ENCODE data around the gene ATP10A. TPM values are rescaled to one million over a fixed set of nuclear protein-coding genes. Genes with fewer than 3 reads are reported as not detected.

Gene ATP10A
- total RNA-seq, 1 donor from 2014 or later, result 1.9 TPM

DNA sequence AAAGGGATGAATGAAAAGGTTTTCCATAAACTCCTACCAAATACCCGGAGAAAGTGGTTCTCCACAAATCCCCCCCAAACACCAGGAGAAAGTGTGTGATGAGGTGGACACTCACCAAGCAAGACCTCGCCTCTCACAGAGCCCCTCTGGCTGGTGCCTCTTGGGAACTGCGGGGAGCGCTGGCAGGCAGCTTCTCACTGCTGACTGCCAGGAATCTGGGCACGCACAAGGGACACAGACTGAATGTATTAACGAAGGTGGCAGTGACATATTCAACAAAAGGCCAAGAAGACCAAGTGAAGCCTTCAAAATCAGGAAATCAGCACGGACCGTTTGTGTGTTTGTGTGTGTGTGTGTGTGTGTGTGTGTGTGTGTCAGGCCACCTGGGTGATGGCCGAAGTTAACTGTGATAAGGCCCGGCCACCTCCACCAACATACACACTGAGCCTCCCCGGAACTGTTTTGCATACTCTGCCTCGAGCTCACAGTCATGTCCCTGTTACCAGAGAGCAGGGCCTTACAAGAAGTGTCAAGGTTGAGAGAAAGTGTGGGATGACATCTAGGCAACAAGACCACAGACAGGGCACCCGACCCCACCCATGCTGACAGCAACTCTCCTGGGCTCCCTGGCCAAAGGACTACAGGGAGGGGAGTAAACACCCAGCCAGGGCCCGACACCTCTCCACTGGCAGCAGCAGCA, 18.0 kb downstream of the ATP10A start:
- Mint-ChIP-seq H3K36me3 (no peaks in the 10 kb centered on the region), H3K27me3 (peaks cover 21% of the 10 kb centered on the region), H3K4me1 (ENCODE audit: unreplicated experiment) (peaks cover 19% of the 10 kb centered on the region), H3K9me3 (no peaks in the 10 kb centered on the region), H3K4me3 (no peak overlapping the region), H3K27ac (no peak overlapping the region)
- no peak for DNase-seq (ENCODE audit: extremely low spot score, unreplicated experiment)
- TF ChIP-seq, protein P1, sequence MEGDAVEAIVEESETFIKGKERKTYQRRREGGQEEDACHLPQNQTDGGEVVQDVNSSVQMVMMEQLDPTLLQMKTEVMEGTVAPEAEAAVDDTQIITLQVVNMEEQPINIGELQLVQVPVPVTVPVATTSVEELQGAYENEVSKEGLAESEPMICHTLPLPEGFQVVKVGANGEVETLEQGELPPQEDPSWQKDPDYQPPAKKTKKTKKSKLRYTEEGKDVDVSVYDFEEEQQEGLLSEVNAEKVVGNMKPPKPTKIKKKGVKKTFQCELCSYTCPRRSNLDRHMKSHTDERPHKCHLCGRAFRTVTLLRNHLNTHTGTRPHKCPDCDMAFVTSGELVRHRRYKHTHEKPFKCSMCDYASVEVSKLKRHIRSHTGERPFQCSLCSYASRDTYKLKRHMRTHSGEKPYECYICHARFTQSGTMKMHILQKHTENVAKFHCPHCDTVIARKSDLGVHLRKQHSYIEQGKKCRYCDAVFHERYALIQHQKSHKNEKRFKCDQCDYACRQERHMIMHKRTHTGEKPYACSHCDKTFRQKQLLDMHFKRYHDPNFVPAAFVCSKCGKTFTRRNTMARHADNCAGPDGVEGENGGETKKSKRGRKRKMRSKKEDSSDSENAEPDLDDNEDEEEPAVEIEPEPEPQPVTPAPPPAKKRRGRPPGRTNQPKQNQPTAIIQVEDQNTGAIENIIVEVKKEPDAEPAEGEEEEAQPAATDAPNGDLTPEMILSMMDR (conservative IDR thresholded peaks at IDR 0.05), result no peak

GRCh38 chr15:25844542-25844941, 18.6 kb downstream of the ATP10A start:
- TF ChIP-seq, protein P1 (conservative IDR thresholded peaks at IDR 0.05), result no peak
- no peak overlapping the region for H3K4me3 Mint-ChIP-seq
- peaks cover 20% of the 10 kb centered on the region for H3K27me3 Mint-ChIP-seq
- DNase-seq (ENCODE audit: extremely low spot score, unreplicated experiment), result no peak
- H3K36me3 Mint-ChIP-seq, result no peaks in the 10 kb centered on the region
- H3K9me3 Mint-ChIP-seq, result no peaks in the 10 kb centered on the region
- no peak overlapping the region for H3K27ac Mint-ChIP-seq
- peaks cover 13% of the 10 kb centered on the region for H3K4me1 Mint-ChIP-seq (ENCODE audit: unreplicated experiment)

DNA sequence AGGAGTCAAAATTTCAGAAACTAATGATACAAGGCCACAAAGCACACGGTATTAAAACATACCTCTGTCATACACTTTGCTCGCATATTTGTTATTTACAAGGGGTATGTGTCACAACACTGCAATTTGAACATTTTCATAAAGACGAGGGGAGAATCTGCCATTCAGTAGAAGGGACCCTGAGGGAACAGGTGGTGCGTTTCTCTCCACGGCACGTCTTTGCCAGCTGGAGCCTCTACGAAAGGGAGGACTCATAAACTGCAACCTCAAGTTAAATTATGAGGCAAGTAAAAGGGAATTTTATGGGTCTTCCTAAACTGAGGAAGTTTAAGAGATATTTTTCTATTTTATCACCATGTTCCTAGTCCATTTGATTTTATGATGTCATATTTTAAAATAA, 19.1 kb downstream of the ATP10A start:
- H3K36me3 Mint-ChIP-seq, result no peaks in the 10 kb centered on the region
- DNase-seq (ENCODE audit: extremely low spot score, unreplicated experiment), result no peak
- H3K27me3 Mint-ChIP-seq, result peaks cover 16% of the 10 kb centered on the region
- H3K4me3 Mint-ChIP-seq, result no peak overlapping the region
- H3K9me3 Mint-ChIP-seq, result no peaks in the 10 kb centered on the region
- no peak overlapping the region for H3K27ac Mint-ChIP-seq
- TF ChIP-seq, protein P1 (conservative IDR thresholded peaks at IDR 0.05), result no peak
- peaks cover 8% of the 10 kb centered on the region for H3K4me1 Mint-ChIP-seq (ENCODE audit: unreplicated experiment)

- no peaks in the 10 kb centered on the region for H3K4me1 Mint-ChIP-seq (ENCODE audit: unreplicated experiment)
- TF ChIP-seq, protein P1 (conservative IDR thresholded peaks at IDR 0.05), result no peak
- H3K27me3 Mint-ChIP-seq, result peaks cover 14% of the 10 kb centered on the region
These were observed 23.4 kb downstream of the ATP10A start for GRCh38 chr15:25839638-25840156.

GRCh38 chr15:25838871-25839195, 24.3 kb downstream of the ATP10A start:
- Mint-ChIP-seq H3K27me3 (peaks cover 16% of the 10 kb centered on the region), H3K4me3 (no peak overlapping the region), H3K4me1 (ENCODE audit: unreplicated experiment) (no peaks in the 10 kb centered on the region), H3K9me3 (no peaks in the 10 kb centered on the region), H3K27ac (no peak overlapping the region), H3K36me3 (no peaks in the 10 kb centered on the region)
- DNase-seq (ENCODE audit: extremely low spot score, unreplicated experiment), result no peak
- TF ChIP-seq, protein P1 (conservative IDR thresholded peaks at IDR 0.05), result no peak

More at GRCh38 chr15:25839638-25840156, 23.4 kb downstream of the ATP10A start:
- Mint-ChIP-seq H3K27ac (no peak overlapping the region), H3K4me3 (no peak overlapping the region), H3K9me3 (no peaks in the 10 kb centered on the region), H3K36me3 (no peaks in the 10 kb centered on the region)
- no peak for DNase-seq (ENCODE audit: extremely low spot score, unreplicated experiment)

All from type B pancreatic cell (in vitro differentiated cells).